M059J (cell line): Measurements from ENCODE around the gene MAP7. TPM values are rescaled to one million over a fixed set of nuclear protein-coding genes. Genes with fewer than 3 reads are reported as not detected.
"Not testable (repeated sequence)": the region's sequence is repeated elsewhere in the genome, so short reads cannot be mapped to it uniquely, and the experiment has no call there.

ENCODE experiments used
- DNase-seq: peaks from one replicate; pipeline ENCODE4 v3.0.0-alpha.2; 2012; ENCODE audit warnings: low read depth
- total RNA-seq: library from RNA; depleted of rRNA; stranded (reverse); fragments of >200 nt; shearing (Covaris generic); gene quantifications from 2 replicates; pipeline ENCODE4 v1.2.3, GENCODE V29; 2014

MAP7 gene
- total RNA-seq, 1 experiment from 2014 or later: 0.49 TPM

- DNase-seq: no peak
Measured at GRCh38 chr6:136383268-136383937, 166.8 kb downstream of the MAP7 start.

- DNase-seq: no peak
Measured at GRCh38 chr6:136382676-136383252, 167.5 kb downstream of the MAP7 start.

- DNase-seq: no peak
Measured at GRCh38 chr6:136378888-136379287, 171.3 kb downstream of the MAP7 start.

- DNase-seq: not testable (repeated sequence)
Measured at GRCh38 chr6:136375836-136376235, 174.4 kb downstream of the MAP7 start.

- DNase-seq: peak; percentile 10
Measured at GRCh38 chr6:136371959-136372358, 178.3 kb downstream of the MAP7 start.

GRCh38 chr6:136370988-136371728, 179.1 kb downstream of the MAP7 start:
- DNase-seq: no peak

GRCh38 chr6:136365776-136366354, 184.4 kb downstream of the MAP7 start:
- DNase-seq: no peak

- DNase-seq: no peak
Measured at GRCh38 chr6:136362421-136363356, 187.5 kb downstream of the MAP7 start.

GRCh38 chr6:136361787-136362186, 188.4 kb downstream of the MAP7 start:
- DNase-seq: no peak

- no peak for DNase-seq
Measured at GRCh38 chr6:136360783-136361182, 189.4 kb downstream of the MAP7 start.

GRCh38 chr6:136359851-136360250, 190.4 kb downstream of the MAP7 start:
- no peak for DNase-seq

- no peak for DNase-seq
Measured at GRCh38 chr6:136351518-136352110, 198.6 kb downstream of the MAP7 start.

- no peak for DNase-seq
Measured at GRCh38 chr6:136350914-136351313, 199.3 kb downstream of the MAP7 start.

- peak; percentile 10 for DNase-seq
Measured at GRCh38 chr6:136347847-136348246, 202.4 kb downstream of the MAP7 start.

- no peak for DNase-seq
Measured at GRCh38 chr6:136345145-136345544, 205.1 kb downstream of the MAP7 start.

- DNase-seq: peak; percentile 7
Measured at GRCh38 chr6:136344420-136344819, 205.8 kb downstream of the MAP7 start.

- no peak for DNase-seq
Measured at GRCh38 chr6:136343700-136344099, 206.5 kb downstream of the MAP7 start.

- no peak for DNase-seq
Measured at GRCh38 chr6:136343275-136343674, 206.9 kb downstream of the MAP7 start.

GRCh38 chr6:136341967-136342366, 208.3 kb downstream of the MAP7 start:
- peak; percentile 18 for DNase-seq

GRCh38 chr6:136341367-136341766, 208.9 kb downstream of the MAP7 start:
- no peak for DNase-seq

GRCh38 chr6:136338486-136338885, 211.7 kb downstream of the MAP7 start:
- DNase-seq: no peak
